Stimulated activated CD4-positive, alpha-beta T cell treated with anti-CD3 and anti-CD28 coated beads, TNF-alpha, amount 100 ng/mL, for 1 hour (primary cell): ENCODE measurements around the gene C5orf22.
"Not testable (repeated sequence)": the region's sequence is repeated elsewhere in the genome, so short reads cannot be mapped to it uniquely, and the experiment has no call there.

ENCODE experiments used
- DNase-seq, 3 donors: peaks; one replicate each; pipeline ENCODE4 v3.0.0-alpha.2; 2020; ENCODE audit warnings: low read depth in 3 of 3, low spot score in 1 of 3

C5orf22 gene

DNA sequence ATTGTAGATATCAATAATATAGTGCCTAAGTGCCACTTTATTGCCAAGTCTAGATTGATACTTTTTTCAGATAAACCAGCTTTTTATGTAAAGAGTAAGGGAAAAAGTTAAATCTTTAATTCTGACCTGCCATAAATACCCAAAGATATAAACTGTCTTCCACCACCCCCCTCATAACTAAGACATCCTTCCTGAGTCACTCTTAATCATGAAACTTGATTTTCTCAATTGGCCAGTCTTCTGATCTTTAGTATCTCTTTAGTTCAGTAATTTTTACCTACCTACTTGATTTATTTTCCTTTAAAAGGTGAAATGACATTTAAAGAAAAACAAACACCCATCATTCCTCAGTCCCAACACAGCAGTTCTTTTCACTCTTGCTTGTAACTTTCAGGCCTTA is 21.8 kb downstream of the C5orf22 start:
- DNase-seq: no peak

- DNase-seq: no peak
These were observed 22.5 kb downstream of the C5orf22 start for GRCh38 chr5:31554552-31554951.

- DNase-seq: no peak
These were observed 24.4 kb downstream of the C5orf22 start for GRCh38 chr5:31556461-31556860.

- no peak for DNase-seq
These were observed 27.8 kb downstream of the C5orf22 start for GRCh38 chr5:31559942-31560341.

DNA sequence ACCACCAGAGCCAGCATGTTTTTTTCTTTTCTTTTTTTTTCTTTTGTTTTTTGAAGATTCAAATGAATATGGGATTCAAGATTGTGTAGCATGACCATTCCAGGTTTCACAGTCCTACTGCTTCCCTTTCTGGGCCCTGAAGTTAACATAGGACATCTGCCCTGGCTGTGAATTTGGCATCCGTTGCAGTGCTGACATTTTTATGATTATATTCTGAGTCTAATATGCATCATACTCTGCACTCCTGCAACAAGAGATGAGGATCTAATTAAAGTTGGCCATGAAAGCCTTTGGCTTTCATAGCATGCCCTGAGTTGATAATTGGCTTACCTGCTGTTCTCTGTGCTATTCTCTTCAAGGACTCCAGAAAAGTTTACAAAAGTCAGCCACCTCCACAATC is 29.8 kb downstream of the C5orf22 start:
- no peak for DNase-seq

DNA sequence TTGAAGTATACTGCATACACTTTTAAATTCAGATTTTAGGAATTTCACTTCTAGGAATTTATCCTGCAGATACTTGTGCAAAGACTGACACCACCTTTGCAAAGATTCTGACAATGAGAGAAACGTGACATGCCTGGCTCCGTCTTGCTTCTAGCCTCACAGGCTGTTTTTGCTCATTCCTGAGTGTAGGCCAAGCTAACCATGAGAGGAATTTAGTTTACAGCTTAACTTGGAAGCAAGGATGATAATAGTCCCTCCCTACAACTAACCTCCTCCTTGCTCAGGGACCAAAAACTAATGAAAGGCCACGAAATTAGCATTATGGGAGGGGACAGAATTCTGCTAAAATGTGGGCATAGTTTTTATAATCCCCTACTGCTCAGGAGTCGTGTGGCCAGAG is 31.1 kb downstream of the C5orf22 start:
- DNase-seq: no peak

GRCh38 chr5:31566362-31566761 is 34.3 kb downstream of the C5orf22 start:
- DNase-seq: not testable (repeated sequence)

GRCh38 chr5:31568302-31568835 is 36.3 kb downstream of the C5orf22 start:
- no peak for DNase-seq

DNA sequence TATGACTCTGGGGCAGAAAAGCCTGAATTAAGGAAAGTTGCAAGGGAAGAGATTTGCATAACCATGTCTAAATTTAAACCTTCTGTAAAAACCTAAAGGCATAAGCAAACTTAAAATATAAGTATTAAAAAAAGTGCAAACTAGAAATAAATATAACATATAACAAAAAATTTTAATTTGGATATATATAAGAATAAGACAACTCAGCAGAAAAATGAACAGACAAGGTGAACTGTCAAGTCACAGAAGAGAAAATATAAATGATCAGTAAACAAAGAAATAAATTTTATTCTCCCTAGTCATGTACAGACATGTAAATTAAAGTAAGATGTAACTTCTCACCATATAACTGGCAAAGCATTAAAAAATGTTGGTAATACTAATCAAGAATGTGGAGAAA is 37.0 kb downstream of the C5orf22 start:
- no peak for DNase-seq

DNA sequence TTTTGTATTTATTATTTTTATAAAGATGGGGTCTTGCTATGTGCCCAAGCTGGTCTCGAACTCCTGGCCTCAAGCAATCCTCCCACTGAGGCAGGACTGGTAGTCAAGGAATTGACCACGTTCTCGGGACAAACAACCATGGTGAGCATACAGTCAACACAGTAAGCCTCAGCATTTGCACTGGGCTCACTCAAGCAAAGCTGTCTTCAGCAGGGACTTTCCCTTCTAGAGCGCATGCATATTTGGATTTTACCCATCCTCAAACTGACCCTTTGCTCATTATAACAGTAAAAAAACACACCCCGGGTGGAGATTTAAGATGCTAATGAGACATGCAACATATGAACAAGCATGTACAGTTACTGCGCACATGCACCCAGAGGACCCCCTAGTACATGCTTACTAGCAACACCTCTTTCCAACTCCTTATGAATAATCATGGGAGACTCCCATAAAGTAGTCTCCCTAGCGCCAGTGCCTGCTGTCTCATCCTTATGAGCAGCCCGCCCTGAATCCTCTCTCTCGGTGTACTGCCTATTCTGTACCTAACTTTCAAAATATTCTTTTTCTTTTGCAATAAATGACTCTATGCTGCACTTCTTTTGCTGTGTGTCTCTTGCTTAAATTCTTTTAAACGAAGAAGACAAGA is 41.5 kb downstream of the C5orf22 start:
- DNase-seq: no peak

GRCh38 chr5:31574772-31575171 is 42.7 kb downstream of the C5orf22 start:
- no peak for DNase-seq

DNA sequence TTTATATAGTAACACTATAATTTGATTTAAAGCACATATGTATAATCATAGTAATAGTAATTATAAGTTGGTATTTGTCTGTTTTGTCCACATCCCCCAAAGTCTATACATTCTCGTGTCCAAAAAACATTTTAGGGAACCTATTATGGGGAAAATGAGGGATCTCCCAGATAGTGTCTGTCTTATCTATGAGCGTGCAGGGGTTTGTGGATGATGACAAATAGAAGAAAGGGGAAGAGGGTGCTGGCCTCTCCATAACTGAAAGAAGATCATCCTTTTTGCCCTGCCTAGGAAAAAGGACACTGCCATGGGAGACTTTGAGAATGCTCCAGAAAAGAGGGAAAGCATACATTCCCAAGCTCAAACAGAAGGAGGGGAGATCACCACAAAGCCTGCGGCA is 45.3 kb downstream of the C5orf22 start:
- DNase-seq: no peak

DNA sequence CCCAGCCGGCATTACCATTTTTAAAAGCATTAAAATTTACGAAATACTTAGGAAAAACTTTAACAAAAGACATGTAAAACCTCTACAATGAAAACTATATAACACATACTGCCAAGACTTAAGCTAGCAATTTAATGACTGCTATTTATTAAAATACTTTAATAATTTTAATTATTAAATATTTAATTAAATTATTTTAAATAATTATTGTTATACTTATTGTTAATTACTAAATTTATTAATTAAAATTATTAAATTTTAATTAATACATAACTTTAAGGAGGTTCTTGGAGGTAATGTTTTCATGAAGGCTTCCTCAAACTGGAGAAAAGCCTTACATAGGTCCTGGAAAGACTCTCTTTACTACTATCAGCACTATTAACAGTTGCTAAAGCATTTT is 47.5 kb downstream of the C5orf22 start:
- no peak for DNase-seq

DNA sequence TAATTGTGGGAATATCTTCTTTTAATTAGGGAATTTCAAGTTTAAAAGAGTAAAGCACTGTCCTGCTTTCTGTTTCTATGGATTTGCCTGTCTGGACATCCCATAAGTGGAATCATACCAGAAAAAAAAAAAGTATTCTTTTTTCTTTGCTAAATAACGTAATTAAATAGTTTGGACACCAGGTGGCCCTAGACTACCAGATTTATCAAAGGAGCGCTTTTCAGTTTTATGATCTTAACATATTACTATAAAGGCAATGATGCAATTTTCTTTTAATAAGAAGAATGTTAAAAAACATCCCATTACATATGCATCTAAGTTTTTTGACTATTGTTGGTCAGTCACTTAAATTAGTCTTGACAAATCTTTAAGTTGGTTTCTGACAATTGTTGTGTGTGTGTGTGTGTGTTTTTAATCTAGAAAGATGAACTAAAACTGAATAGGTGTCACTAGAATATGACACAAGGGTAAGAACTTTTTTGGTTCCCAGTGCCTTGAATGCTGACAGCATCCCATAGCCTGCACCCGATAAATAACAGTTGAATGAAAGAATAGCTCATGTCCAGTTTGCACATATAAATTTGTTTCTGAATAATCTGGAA is 49.5 kb downstream of the C5orf22 start:
- DNase-seq: no peak

GRCh38 chr5:31583129-31583528 is 51.0 kb downstream of the C5orf22 start:
- DNase-seq: no peak

DNA sequence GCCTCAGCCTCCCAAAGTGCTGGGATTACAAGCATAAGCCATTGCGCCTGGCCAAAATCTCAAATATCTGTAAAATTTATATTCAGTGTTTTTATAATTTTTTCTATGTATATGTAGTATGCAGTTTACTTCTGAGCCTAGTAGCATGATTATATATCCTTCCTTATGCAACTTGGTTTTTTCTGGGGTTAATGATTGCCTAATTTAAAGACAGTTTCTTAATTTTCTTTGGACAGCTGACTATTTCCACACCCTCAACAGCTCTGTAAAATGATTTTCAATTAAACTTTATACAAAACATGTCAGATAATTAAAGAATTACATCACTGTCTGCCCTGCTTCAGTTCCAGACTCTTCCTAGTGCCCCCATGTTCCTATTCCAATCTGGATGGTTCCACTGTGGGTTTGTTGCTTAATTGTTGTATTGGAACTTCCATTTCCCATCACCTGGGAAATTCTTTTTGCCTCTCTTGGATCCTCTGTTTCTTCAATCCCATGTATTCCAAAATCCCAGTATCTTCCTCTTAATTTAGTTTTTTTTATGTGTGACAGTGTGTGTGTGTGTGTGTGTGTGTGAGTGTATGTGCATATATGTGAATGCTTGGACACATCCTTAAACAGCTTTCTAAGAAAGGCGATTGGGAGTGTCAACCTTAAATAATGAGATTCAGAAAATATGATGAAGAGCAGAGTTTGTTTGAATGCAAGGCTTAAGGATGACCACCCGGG is 53.2 kb downstream of the C5orf22 start:
- DNase-seq: no peak

- DNase-seq: no peak
These were observed 53.8 kb downstream of the C5orf22 start for GRCh38 chr5:31585895-31586270.

DNA sequence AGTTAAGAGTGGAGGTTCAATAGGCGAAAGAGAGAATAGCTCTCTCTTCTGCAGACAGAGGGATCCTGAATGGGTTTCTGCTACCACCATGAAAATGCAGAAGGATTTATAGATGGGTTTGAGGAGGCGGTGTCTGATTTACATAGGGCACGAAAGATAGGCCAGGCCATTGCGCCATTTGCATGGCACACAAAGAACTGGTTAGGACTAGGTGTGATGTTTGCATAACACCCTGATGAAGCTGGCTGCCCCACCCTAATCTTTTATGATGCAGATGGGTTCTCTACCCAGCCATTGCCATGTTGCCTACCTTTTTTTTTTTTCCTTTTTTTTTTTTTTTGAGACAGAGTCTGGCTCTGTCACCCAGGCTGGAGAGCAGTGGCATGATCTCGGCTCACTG is 55.4 kb downstream of the C5orf22 start:
- no peak for DNase-seq

DNA sequence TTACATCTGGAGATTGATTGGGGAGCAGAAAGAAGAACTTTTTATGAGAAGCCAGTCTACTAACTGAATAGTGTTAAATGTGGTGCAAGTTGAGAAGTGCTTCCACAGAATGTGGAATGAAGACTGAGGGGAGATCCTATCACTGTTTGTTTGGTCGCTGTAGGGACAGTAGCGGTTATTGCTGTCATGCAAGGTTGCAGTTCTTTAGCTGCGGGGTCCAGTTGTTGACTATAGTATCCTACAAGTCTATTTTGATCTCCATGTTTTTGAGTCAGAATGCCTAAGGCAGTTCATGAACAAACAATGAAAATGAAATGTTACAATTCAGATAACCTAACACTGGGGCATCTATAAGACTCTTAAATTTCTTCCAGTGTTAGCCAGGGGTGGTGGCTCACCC is 61.6 kb downstream of the C5orf22 start:
- DNase-seq: no peak

DNA sequence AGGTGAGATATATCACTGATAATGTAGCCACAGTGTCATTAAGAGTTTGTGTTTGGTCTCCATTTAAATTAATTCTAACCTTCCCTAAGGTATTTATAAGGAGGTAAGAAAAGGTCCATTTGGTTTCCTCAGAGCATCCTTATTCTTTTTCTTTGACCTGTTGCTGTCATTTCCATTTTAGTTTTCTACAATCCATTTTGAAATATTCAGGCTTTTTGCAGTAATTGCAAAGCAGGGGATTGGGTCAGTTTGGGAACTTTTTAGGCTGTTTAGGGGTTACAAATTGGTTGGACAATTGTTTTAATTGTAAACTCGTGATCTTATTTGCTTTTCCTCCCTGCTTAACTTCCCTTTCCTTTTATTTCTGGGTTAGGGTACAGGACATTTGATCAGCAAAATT is 64.3 kb downstream of the C5orf22 start:
- DNase-seq: no peak

DNA sequence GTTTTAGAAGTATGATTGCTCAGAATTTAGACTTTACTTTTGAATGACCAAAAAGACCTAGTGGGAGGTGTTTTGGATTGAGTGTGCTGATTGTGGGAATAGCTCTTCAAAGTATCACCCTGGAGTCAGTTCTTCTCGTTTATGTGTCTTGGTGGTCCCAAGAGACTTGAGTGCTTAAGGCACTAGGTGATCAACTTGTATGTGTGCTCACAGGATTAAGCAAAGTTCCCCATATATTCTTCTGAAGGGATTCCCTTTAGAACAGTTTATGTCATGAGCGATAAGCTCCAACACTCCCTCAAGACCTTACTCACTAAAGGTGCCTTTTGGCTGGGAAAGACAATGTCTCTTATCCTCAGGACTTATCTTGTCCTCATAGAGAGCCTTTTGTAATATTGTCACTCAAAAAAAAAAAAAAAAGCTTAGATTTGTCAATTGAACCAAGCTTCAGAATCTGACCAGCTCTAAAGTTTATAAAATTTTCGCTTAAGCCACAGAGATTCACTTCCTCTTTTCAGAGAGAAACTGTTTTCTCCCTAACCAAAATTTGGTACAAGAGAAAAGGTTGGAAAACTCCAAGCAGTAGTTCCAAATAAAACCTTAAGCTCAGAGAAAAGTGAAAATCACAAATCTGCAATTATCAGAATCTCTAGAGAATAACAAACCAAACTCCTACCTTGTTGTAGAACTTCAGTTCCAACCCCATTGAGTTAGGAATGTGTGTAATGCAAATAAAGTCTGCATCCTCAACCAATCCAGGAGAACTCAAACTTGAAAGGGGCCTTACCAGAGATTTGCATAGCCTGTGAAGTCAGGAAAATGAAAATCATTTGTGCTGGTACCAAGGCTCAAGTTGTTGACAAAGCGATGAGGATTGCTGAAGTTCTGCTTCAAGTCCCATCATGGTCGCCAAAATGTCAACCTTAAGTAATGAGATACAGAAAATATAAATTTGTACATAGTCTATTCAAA is 66.8 kb downstream of the C5orf22 start:
- DNase-seq: no peak
